KOPT-K1 (cell line): ENCODE data around the gene SRC.

ENCODE experiments used
- H3K27ac ChIP-seq: fragments of 200-600 bp; sonication (generic); 2 replicates; pipeline ENCODE4 v1.5.1; 2016; ENCODE audit warnings: antibody characterized with exemption, mild to moderate bottlenecking, low read depth, low read length; ENCODE audit not compliant: poor library complexity, severe bottlenecking
- H3K36me3 ChIP-seq: fragments of 200-600 bp; sonication (generic); 2 replicates; pipeline ENCODE4 v1.5.1; 2017; ENCODE audit warnings: antibody characterized with exemption, mild to moderate bottlenecking, low read length, moderate library complexity; ENCODE audit not compliant: insufficient read depth
- H3K9me3 ChIP-seq: fragments of 200-600 bp; sonication (generic); 2 replicates; pipeline ENCODE4 v1.5.1; 2017; ENCODE audit warnings: antibody characterized with exemption, low read length, mild to moderate bottlenecking; ENCODE audit not compliant: insufficient read depth, poor library complexity, severe bottlenecking

Gene SRC

GRCh38 chr20:37325206-37325605 lies 20.7 kb upstream of the SRC start:
- Histone ChIP-seq H3K9me3 (peaks cover 6% of the 10 kb centered on the region), H3K27ac (no peak overlapping the region), H3K36me3 (no peaks in the 10 kb centered on the region; the same call in 1 of the 2 replicates)

- Histone ChIP-seq H3K9me3 (peaks cover 6% of the 10 kb centered on the region), H3K27ac (no peak overlapping the region), H3K36me3 (no peaks in the 10 kb centered on the region; the same call in 1 of the 2 replicates)
These were observed 19.3 kb upstream of the SRC start for GRCh38 chr20:37326666-37327065.

- H3K27ac ChIP-seq, result no peak overlapping the region
- H3K36me3 ChIP-seq, result no peaks in the 10 kb centered on the region
- no peaks in the 10 kb centered on the region for H3K9me3 ChIP-seq
These were observed 18.2 kb upstream of the SRC start for GRCh38 chr20:37327748-37328147.

GRCh38 chr20:37328149-37328945 lies 17.6 kb upstream of the SRC start:
- Histone ChIP-seq H3K27ac (no peak overlapping the region), H3K36me3 (no peaks in the 10 kb centered on the region), H3K9me3 (no peaks in the 10 kb centered on the region)

GRCh38 chr20:37329481-37330165 lies 16.3 kb upstream of the SRC start:
- Histone ChIP-seq H3K9me3 (no peaks in the 10 kb centered on the region), H3K36me3 (no peaks in the 10 kb centered on the region), H3K27ac (no peak overlapping the region)

- H3K27ac ChIP-seq, result no peak overlapping the region
- no peaks in the 10 kb centered on the region for H3K9me3 ChIP-seq
- H3K36me3 ChIP-seq, result no peaks in the 10 kb centered on the region
These were observed 15.6 kb upstream of the SRC start for GRCh38 chr20:37330316-37330715.

GRCh38 chr20:37331060-37331857 lies 14.7 kb upstream of the SRC start:
- Histone ChIP-seq H3K27ac (no peak overlapping the region), H3K9me3 (no peaks in the 10 kb centered on the region), H3K36me3 (no peaks in the 10 kb centered on the region)

- no peak overlapping the region for H3K27ac ChIP-seq
- no peaks in the 10 kb centered on the region for H3K9me3 ChIP-seq
- H3K36me3 ChIP-seq, result no peaks in the 10 kb centered on the region
These were observed 12.7 kb upstream of the SRC start for GRCh38 chr20:37333130-37333847.

GRCh38 chr20:37333848-37334318 lies 12.1 kb upstream of the SRC start:
- no peak overlapping the region for H3K27ac ChIP-seq
- H3K36me3 ChIP-seq, result no peaks in the 10 kb centered on the region
- H3K9me3 ChIP-seq, result no peaks in the 10 kb centered on the region

GRCh38 chr20:37334450-37334849 lies 11.5 kb upstream of the SRC start:
- Histone ChIP-seq H3K27ac (no peak overlapping the region), H3K36me3 (no peaks in the 10 kb centered on the region), H3K9me3 (no peaks in the 10 kb centered on the region)

GRCh38 chr20:37335642-37336368 lies 10.1 kb upstream of the SRC start:
- no peaks in the 10 kb centered on the region for H3K9me3 ChIP-seq
- H3K27ac ChIP-seq, result peak overlapping the region; percentile 4
- H3K36me3 ChIP-seq, result no peaks in the 10 kb centered on the region

GRCh38 chr20:37336369-37337207 lies 9.4 kb upstream of the SRC start:
- peak overlapping the region; percentile 40 for H3K27ac ChIP-seq
- no peaks in the 10 kb centered on the region for H3K9me3 ChIP-seq
- no peaks in the 10 kb centered on the region for H3K36me3 ChIP-seq

- Histone ChIP-seq H3K36me3 (no peaks in the 10 kb centered on the region), H3K27ac (no peak overlapping the region), H3K9me3 (no peaks in the 10 kb centered on the region)
These were observed 8.5 kb upstream of the SRC start for GRCh38 chr20:37337208-37337991.
